Measurements from ENCODE around the gene RFK.

DNA sequence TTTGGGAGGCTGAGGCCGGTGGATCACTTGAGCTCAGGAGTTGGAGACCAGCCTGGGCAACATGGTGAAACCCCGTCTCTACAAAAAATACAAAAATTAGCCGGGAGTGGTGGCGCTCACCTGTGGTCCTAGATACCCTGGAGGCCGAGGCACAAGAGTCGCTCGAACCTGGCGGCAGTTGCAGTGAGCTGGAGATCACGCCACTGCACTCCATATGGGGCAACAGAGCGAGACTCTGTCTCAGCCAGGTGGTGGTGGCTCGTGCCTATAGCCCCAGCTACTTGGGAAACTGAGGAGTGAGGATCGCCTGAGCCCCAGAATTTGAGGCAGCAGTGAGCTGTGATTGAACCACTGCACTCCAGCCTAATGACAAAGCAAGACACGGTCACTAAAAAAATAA lies 2.4 kb upstream of the RFK start:
- TF ChIP-seq, protein P1, sequence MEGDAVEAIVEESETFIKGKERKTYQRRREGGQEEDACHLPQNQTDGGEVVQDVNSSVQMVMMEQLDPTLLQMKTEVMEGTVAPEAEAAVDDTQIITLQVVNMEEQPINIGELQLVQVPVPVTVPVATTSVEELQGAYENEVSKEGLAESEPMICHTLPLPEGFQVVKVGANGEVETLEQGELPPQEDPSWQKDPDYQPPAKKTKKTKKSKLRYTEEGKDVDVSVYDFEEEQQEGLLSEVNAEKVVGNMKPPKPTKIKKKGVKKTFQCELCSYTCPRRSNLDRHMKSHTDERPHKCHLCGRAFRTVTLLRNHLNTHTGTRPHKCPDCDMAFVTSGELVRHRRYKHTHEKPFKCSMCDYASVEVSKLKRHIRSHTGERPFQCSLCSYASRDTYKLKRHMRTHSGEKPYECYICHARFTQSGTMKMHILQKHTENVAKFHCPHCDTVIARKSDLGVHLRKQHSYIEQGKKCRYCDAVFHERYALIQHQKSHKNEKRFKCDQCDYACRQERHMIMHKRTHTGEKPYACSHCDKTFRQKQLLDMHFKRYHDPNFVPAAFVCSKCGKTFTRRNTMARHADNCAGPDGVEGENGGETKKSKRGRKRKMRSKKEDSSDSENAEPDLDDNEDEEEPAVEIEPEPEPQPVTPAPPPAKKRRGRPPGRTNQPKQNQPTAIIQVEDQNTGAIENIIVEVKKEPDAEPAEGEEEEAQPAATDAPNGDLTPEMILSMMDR (IDR thresholded peaks at IDR 0.05) = no peak
- no peak for TF ChIP-seq POLR2A (IDR thresholded peaks at IDR 0.05)
- no peak for TF ChIP-seq POLR2AphosphoS5 (IDR thresholded peaks at IDR 0.05)
- TF ChIP-seq EP300 (IDR thresholded peaks at IDR 0.05; ENCODE audit: low read depth) = no peak

Data from transverse colon (tissue), 4 donors.